CD4-positive, alpha-beta T cell treated with Interferon alpha-2 for 1 hour (primary cell): Measurements from ENCODE around the gene TRRAP.

Source experiments
- DNase-seq, 2 donors: peaks; one replicate each; pipeline ENCODE4 v3.0.0-alpha.2; 2020 to 2022

The TRRAP gene

DNA sequence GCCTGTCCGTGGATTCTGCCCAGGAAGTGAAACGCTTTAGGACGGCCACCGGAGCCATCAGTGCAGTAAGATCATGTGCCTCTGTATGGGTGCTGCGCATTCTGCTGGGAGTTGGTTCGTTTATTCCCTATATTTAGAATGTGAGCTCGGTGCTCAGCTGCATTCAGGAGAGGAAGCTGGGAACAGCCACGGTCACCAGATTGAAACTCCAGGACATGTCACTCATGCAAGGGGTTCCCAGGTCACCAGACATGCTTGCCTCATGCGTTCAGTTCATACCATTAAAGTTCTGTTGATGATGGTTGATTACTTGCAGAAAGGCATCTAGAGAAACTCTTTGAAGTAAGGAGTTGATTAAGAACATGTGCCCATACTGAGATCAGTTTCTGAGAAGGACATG lies 78.1 kb downstream of the TRRAP start:
- no peak for DNase-seq

DNA sequence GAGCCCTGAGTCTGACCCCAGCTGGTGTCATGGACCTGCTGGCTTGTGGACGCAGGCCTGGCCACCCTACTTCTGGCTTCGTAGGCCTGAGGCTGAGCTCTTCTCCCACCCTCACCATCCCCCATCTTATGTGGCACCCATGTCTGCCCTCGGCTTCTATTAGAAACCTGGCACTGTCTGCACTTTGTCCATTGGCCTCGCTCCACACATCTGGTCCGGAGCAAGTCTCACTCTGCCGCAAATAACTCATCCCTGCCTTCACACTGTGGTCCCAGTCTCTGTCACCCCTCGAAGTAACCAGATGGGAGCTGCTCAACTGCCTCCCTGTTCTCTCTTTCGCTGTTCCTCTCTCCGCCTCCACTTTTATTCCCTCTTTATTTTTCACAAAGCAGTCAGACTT lies 78.6 kb downstream of the TRRAP start:
- no peak for DNase-seq

DNA sequence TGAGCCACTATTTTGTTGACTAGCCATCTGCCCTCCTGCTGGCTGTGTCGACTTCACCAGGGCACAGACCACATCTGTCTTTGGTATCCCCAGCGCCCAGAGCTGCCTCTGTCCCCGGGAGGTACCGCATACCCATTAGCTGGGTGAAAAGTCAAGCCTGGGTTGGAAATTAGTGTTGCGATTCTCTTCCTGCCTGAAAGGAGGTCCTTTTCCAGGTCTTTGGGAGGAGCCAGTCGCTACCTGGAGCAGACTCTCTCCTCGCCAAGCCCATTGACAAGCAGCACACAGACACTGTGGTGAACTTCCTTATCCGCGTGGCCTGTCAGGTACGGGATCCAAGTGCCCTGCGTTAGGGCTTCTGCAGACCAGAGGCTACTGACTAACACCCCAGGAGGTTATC lies 79.4 kb downstream of the TRRAP start:
- no peak for DNase-seq

DNA sequence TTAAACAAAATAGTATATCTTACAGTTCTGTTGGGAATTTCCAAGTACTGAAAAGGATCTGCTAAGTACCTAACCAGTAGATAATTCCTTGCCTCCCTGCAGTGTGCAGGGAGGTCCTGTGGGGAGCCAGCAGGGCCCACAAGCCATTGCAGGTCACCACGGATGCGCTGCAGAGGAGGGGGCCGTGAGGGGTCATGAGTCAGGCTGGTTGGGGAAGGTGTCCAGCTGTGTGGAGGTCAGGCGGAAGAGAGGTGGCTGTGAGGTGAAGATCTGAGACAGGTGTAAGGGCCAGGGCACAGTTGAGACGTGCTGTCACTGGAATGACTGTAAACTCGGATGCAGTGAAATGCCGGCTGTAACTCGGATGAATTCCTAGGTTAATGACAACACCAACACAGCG lies 80.6 kb downstream of the TRRAP start:
- DNase-seq, result no peak

DNA sequence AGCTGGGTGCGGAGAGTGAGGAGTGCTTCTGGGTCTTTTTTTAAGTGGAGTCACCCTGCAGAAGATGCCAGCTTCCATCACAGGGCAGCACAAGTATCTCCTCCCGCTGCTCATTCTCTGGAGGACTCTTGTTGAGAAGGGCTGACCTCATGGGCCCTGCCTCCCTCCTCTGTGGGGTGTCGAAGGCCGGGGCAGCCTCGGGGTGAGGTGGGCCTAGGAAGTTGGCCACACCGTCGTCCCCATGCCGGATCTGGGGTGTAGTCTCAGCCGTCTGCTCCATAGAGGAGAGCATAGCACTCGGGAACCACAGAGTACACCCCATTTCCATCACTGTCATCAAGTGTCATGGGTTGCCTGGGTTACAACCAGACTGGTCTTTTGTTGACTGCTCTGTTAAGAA lies 85.0 kb downstream of the TRRAP start:
- DNase-seq, result no peak

DNA sequence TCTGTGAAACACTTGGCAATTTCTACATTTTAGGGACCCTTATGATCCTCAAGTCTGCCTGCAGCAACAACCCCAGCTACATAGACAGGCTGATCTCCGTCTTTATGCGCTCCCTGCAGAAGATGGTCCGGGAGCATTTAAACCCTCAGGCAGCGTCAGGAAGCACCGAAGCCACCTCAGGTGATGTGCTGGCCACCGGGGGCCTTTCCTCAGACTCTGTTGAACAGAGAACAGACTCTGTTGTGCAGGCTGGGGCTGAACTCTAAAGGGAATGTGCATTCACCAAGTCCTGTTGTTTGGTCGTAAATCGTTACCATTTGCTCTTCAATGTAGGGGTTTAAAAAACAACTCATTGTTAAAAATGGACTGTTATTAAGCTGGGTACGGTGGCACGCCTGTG lies 86.3 kb downstream of the TRRAP start:
- DNase-seq, result no peak

DNA sequence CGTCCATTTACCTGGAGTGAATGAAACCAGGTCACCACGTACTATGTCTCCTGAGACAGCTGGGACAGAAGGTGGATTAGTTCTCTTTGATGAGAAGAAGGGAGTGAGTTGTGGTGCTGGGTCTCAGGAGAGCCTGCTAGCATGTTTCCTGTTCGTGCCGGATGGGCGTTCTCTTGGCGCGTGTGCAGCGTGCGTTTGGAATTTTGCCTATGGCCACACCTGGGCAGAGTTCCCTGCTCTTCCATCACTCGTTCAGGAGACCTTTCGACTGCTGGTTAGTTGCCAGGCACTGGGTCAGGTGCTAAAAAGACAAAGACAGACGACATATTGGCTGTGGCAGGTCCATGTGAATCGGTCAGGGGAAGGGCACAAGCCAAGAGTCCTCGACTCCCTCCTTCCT lies 90.3 kb downstream of the TRRAP start:
- no peak for DNase-seq

DNA sequence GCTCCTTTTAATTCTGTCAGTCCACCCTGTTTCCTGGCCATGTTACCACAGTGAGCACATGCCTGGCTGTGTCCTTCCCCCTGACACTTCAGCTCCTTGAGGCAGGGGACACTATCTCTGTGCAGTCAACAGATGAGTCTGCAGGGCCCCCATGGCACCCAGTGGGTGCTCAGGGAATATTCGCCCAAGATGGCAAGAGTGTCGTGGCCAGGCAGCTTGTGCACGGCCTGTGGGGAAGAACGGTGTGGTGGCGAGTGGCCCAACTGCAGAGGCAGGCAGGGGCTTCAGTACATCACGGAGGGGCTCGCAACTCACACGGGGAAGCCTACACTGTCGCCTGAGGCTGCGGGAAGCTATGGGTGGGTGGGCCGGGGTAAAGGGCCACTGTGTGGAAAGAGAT lies 91.1 kb downstream of the TRRAP start:
- no peak for DNase-seq

DNA sequence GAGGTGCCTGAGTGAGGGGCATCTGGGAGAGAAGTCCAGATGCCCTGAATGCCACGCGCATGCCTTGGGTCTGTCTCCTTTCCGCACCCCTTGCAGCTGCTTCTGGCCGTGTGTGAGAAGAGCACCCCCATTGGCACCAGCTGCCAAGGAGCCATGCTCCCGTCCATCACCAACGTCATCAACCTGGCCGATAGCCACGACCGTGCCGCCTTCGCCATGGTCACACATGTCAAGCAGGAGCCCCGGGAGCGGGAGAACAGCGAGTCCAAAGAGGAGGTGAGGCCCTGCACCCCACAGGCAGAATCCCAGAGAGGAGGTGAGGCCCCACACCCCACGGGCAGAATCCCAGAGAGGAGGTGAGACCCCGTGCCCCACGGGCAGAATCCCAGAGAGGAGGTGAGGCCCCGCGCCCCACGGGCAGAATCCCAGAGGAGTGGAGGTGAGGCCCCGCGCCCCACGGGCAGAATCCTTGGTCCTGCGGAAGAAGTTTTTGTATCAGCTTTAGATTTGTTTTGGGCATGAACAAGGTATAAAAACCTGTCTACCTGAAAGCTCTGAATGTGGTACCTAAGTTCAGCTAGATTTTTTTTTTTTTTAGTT lies 91.8 kb downstream of the TRRAP start:
- no peak for DNase-seq

DNA sequence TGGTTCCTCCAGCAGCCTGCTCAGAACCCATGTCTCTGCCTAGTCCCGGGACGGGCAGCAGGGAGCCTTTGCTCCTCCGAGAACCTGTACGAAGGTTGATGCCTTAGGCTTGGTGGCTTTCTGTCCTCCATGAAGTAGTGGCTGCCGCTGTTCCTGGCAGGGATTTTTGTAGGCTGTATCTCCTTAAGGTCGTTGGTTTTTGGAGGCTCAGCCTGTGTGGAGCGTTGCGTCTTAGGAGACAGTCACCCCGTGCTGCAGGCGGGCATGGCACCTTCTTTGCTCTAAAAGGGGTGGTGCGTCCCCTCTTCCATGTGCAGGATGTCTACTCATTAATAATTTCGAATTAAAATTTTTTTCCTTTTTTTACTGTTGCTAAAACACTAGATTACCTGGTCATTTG lies 92.5 kb downstream of the TRRAP start:
- no peak for DNase-seq

DNA sequence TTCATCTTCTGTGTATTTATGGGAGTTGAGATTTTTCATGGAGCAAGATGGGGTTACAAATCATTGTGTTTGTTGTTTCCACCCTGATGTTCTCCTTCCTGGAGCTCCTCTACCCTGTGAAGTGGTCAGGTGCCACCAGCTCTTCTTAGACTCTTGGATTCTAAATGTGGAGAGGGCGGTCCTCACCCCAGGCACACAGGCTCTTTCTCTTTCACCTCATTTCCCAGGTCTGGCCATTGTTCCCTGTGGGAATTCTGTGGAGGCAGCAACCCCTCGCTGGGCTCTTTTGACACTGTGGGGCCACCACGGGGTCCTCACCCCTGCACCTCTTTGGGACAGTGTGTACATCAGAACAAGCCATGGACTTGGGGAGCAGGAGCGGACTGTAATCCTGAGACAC lies 95.9 kb downstream of the TRRAP start:
- no peak for DNase-seq

DNA sequence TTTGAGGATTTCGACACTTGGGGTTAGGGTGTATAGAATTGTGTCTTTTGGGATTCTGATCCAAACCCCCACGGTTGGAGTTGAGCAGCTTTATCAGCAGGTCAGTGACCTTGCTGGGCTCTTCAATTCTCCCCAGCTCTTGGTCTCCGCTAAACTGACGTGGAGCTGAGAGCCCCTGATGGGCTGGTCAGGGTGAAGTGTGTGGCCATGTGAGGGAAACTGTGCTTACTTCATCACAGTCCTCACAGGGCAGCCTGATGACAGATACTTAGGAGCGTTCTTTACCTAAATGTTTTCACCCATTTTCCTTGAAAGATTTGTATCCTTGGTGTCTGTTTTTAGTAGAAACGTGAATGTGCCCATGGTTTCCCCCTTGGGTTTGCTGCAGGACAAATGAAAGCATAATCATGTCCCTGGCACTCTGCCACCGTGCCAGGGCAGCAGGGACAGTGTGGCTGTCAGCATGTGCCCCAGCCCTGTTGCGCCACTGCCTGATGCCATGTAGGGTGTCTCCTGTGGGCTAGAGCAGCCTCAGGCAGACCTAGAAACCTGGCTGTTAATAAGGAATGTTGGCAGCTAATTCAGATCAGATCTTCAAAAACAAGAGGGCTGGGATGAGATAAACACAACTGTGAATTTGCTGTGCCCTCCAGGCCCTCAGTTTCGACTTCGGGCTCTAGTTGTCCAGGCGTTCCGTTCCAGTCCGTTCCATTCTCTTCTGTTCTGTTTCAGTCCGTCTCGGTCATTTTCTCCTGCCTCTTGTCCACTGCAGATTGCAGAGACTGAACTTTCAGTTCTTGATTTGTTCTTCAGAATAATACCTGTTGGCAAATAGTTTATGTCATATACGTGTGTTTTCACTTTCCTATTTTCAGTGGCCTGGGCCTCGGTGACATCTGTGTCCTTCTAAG lies 96.8 kb downstream of the TRRAP start:
- no peak for DNase-seq

DNA sequence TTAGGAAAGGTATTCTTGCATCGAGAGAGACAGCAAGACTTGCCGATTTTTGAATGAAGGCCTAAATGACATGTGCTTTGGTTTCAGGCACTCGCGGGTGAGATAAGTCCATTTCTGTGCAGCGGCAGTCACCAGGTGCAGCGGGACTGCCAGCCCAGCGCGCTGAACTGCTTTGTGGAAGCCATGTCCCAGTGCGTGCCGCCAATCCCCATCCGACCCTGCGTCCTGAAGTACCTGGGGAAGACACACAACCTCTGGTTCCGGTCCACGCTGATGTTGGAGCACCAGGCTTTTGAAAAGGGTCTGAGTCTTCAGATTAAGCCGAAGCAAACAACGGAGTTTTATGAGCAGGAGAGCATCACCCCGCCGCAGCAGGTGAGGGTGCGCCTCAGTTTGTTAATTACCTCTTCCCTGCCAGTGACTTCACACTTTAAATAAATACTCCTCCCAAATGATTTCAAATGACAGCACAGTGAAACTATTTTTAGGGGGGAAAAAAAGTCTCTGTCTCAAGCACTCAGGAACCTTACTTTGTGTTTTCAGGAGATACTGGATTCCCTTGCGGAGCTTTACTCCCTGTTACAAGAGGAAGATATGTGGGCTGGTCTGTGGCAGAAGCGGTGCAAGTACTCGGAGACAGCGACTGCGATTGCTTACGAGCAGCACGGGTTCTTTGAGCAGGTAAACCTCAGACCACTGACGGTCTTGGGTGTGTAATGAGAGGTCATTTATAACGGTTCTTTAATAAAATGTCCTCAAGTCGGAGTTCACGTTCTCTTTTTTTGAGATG lies 98.3 kb downstream of the TRRAP start:
- DNase-seq, result no peak

DNA sequence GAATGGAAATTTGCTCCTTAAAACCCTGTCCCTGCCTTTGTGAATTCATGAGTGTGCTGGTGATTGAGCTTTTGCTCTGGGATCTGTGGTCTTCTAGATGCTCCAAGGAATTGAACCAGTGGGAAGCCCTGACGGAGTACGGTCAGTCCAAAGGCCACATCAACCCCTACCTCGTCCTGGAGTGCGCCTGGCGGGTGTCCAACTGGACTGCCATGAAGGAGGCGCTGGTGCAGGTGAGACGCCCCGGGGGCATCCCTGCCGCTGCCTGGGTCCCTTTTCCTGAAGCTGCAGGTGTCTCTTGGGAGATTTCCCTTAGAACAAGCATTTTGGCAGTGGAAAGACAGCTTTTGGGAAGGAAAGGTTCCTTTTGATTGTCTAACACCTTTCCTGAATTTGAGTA lies 100.3 kb downstream of the TRRAP start:
- DNase-seq, result no peak

DNA sequence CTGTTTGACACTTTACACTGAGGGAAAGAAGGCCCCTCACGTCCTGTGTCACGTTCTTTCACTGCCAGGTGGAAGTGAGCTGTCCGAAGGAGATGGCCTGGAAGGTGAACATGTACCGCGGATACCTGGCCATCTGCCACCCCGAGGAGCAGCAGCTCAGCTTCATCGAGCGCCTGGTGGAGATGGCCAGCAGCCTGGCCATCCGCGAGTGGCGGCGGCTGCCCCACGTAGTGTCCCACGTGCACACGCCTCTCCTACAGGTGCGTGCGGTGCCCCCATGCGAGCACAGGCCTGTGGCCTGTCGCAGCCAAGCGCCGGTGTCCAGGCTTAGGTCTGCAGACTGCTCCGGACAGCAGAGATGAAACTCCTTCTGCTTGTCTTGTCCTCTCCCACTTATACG lies 103.4 kb downstream of the TRRAP start:
- DNase-seq, result no peak

DNA sequence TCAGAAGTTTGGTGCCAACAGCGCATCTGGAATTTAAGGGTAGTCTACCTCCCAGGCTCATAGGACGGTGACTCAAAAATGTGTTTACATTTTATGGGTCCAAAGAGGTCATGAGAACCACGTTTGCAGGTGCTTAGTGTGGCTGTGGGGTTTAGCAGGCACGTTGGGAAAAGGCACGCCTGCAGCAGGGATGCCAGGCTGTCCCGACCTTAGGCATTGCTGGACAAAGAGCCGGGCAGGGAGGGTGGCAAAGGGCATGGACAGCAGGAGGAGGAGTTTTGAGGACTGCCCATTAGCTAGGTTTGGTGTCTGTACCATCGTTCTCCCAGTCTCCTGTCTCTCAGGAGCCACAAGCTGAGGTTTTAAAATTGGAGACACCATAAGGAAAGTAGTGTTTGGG lies 104.4 kb downstream of the TRRAP start:
- no peak for DNase-seq

DNA sequence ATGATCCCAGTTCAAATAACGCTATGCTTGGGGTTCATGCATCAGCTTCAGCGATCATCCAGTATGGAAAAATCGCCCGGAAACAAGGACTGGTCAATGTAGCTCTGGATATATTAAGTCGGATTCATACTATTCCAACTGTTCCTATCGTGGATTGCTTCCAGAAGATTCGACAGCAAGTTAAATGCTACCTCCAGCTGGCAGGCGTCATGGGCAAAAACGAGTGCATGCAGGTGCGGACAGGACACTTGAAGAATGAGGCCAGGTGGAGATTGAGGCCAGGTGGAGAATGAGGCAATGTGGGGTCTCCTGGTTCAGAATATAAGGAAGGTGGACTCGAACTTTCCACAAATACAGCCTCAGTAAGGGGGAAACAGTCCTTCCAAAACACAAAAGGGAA lies 105.8 kb downstream of the TRRAP start:
- DNase-seq, result no peak

DNA sequence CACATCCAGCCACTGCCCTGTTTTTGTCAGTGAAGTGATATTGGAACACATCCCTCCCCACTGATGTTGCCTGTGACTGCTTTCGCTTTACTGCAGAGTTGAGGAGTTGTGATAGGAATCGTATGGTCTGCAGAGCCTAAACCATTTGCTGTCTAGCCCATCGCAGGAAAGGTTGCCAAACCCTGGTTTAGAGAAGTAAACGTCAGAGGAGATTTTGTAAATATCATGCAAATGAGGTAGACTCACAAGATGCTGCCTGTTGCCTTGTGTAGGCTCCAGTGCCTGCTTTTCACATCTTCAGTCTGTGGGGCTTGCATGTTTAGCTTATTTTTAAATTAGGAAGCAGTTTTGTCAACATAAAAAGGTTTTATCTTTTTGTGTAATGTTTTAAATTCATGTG lies 107.1 kb downstream of the TRRAP start:
- no peak for DNase-seq

DNA sequence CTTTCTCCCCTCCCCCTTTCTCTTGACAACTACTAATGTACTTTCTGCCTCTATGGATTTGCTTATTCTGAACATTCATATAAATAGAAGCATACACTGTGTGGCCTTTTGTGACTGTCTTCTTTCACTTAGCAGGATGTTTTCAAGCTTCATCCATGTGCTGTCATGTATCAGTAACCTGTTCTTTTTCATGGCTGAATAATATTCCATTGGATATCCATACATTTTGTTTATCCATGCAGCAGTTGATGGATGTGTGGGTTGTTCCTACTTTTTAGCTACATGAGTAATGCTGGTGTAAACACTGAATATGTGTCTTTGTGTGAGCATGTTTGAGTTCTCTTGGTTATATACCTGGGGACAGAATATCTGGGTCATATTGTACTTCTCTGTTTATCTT lies 107.6 kb downstream of the TRRAP start:
- DNase-seq, result no peak

DNA sequence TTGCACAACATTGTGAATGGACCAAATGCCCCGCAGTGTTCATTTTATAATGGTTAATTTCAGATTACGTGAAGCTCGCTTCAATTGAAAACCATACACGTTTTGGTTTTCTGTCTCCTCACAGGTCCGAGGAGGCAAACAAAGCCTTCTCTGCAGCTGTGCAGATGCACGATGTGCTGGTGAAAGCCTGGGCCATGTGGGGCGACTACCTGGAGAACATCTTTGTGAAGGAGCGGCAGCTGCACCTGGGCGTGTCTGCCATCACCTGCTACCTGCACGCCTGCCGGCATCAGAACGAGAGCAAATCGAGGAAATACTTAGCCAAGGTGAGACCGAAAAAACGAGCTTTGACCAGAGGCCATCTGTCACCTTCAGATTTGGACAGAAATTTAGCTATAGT lies 110.3 kb downstream of the TRRAP start:
- DNase-seq, result no peak

DNA sequence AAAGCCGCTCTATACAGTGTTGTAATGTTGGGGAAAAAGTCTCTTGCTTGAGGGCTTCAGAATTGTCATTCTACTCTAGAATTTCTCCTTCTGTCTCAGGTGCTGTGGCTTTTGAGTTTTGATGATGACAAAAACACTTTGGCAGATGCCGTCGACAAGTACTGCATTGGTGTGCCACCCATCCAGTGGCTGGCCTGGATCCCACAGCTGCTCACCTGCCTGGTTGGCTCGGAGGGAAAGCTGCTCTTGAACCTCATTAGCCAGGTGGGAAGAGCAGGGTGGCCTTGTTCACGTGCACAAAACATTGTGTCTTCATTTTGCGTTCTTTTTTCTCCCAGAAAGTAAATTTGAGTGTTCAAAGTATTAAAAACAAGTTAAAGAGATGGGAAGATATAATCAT lies 112.0 kb downstream of the TRRAP start:
- DNase-seq, result no peak

DNA sequence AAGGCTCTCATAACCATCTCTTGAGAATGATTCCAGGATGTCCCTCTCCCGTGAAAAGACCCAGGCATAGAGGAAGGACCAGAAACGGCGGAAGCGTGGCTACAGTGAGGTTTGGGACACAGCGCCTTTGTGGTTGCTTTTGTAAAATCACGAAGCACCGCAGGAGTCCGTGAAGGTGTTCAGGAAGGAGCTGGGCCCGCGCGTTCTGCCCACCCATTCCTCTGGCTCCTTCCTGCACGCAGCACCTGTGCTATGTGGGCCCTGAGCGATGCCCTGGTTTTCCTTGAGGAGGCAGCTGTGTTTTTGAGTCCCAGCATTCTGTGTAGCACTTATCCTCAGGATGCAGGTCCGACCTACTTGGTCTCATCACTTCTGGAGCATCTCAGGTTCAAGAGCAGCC lies 112.8 kb downstream of the TRRAP start:
- no peak for DNase-seq

DNA sequence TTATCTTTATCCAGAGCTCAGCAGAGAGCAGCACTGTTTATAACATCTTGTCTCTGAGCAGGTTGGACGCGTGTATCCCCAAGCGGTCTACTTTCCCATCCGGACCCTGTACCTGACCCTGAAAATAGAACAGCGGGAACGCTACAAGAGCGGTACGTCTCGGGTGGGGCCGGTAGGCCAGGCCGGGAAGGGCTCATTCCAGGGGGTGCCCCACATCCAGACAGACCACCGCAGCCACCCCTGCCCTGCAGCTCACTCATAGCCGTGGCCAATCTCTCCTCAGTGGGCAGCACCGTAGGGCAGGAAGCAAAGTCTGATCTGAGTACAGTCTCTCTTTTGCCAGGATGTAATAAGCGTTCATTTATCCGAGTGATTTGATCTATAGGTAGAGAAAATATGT lies 113.7 kb downstream of the TRRAP start:
- DNase-seq, result no peak
